H1 (cell line): Measurements from ENCODE around the gene OPCML. TPM values are rescaled to one million over a fixed set of nuclear protein-coding genes. Genes with fewer than 3 reads are reported as not detected.
A peak's percentile ranks its signal among the peaks of the same experiment; 100 is the strongest.

ENCODE experiments used
- CTCF ChIA-PET: fragments of 300-600 bp; sonication (Branson Sonifier 250); formaldehyde crosslinking; loops from one replicate; lab custom pipeline; 2021; ENCODE audit not compliant: partially characterized antibody; lab: Charles Lee
- POLR2A ChIA-PET: fragments of 300-600 bp; sonication (Branson Sonifier 250); formaldehyde crosslinking; loops from one replicate; lab custom pipeline; 2021; ENCODE audit warnings: inconsistent platforms; ENCODE audit not compliant: partially characterized antibody; lab: Charles Lee
- DNase-seq, 2 experiments: peaks; one replicate each; pipeline versions ENCODE4 v3.0.0 to v3.0.0-alpha.2; 2010 to 2022; ENCODE audit warnings: low spot score in 2 of 2, low read depth in 1 of 2, mixed read lengths in 1 of 2
- FAIRE-seq: peaks from 2 replicates; lab custom pipeline; 2011; peaks lifted over from hg19 to GRCh38; lab: Jason Lieb, UNC
- H2AFZ ChIP-seq: 2 replicates; pipeline ENCODE4 v1.8.1; 2012; ENCODE audit warnings: low read length, inconsistent platforms
- H2AK5ac ChIP-seq: 2 replicates; pipeline ENCODE4 v1.6.1; 2013; ENCODE audit warnings: low read depth, low read length
- H2BK120ac ChIP-seq: replicated peaks from 2 replicates; pipeline ENCODE3; 2013; ENCODE audit warnings: low read depth, low read length, inconsistent platforms
- H2BK12ac ChIP-seq: 2 replicates; pipeline ENCODE4 v1.6.1; 2013; ENCODE audit warnings: low read depth, low read length
- H2BK15ac ChIP-seq: 2 replicates; pipeline ENCODE4 v1.6.1; 2013; ENCODE audit warnings: low read length
- H2BK20ac ChIP-seq: 2 replicates; pipeline ENCODE4 v1.6.1; 2013; ENCODE audit warnings: low read length
- H2BK5ac ChIP-seq: 2 replicates; pipeline ENCODE4 v1.6.1; 2013; ENCODE audit warnings: low read depth, low read length
- H3K14ac ChIP-seq: 2 replicates; pipeline ENCODE4 v1.6.1; 2013; ENCODE audit warnings: inconsistent platforms; ENCODE audit not compliant: insufficient read length
- H3K18ac ChIP-seq: 2 replicates; pipeline ENCODE4 v1.6.1; 2013; ENCODE audit warnings: low read length; ENCODE audit errors: extremely low read depth
- H3K23ac ChIP-seq: 2 replicates; pipeline ENCODE4 v1.6.1; 2013; ENCODE audit warnings: inconsistent platforms; ENCODE audit not compliant: insufficient read length
- H3K23me2 ChIP-seq: 2 replicates; pipeline ENCODE4 v1.6.1; 2013; ENCODE audit warnings: low read depth, low read length
- H3K27ac ChIP-seq: 2 replicates; pipeline ENCODE4 v1.6.1; 2011; ENCODE audit warnings: low read depth, low read length, inconsistent platforms
- H3K27me3 ChIP-seq, 4 experiments: replicated peaks in 1 of 4; 1 replicate in 1 of 4; 2 replicates in 3 of 4; pipeline versions ENCODE4 v1.6.1 to v1.8.1; 2011 to 2013; ENCODE audit warnings: low read length in 3 of 4, mild to moderate bottlenecking in 3 of 4, inconsistent platforms in 2 of 4, mixed read lengths in 2 of 4, moderate library complexity in 1 of 4; ENCODE audit not compliant: control insufficient read depth in 3 of 4, insufficient read depth in 3 of 4; ENCODE audit errors: extremely low read depth in 1 of 4
- H3K36me3 ChIP-seq, 4 experiments: 2 replicates each; pipeline versions ENCODE4 v1.6.1 to v1.8.1; 2011 to 2013; ENCODE audit warnings: mild to moderate bottlenecking in 4 of 4, low read length in 3 of 4, moderate library complexity in 2 of 4, control low read depth in 1 of 4, inconsistent platforms in 1 of 4; ENCODE audit not compliant: insufficient read depth in 4 of 4, control insufficient read depth in 2 of 4
- H3K4ac ChIP-seq: replicated peaks from 2 replicates; pipeline ENCODE3; 2013; ENCODE audit warnings: low read length, low read depth, mixed read lengths, inconsistent platforms; ENCODE audit not compliant: insufficient read length
- H3K4me1 ChIP-seq, 4 experiments: replicated peaks in 1 of 4; 1 replicate in 1 of 4; 2 replicates in 3 of 4; pipeline versions ENCODE4 v1.6.1 to v1.8.1; 2011 to 2013; ENCODE audit warnings: low read length in 3 of 4, inconsistent platforms in 2 of 4, mixed read lengths in 1 of 4; ENCODE audit not compliant: insufficient read depth in 4 of 4, control insufficient read depth in 3 of 4
- H3K4me2 ChIP-seq, 2 experiments: 2 replicates each; pipeline versions ENCODE4 v1.6.1 to v1.8.1; 2011 to 2013; ENCODE audit warnings: low read depth in 2 of 2, low read length in 2 of 2, control low read depth in 1 of 2, inconsistent platforms in 1 of 2, mild to moderate bottlenecking in 1 of 2; ENCODE audit not compliant: insufficient read depth in 1 of 2
- H3K4me3 ChIP-seq, 4 experiments: fragments of 200-600, 300-600 bp in 1 of 4; sonication (generic), shearing (Covaris generic), sonication (Bioruptor Twin) in 1 of 4; 2 replicates each; pipeline versions ENCODE4 v1.5.1 to v1.8.1; 2011 to 2016; ENCODE audit warnings: low read length in 4 of 4, low read depth in 3 of 4, control low read depth in 2 of 4, inconsistent platforms in 2 of 4, mild to moderate bottlenecking in 2 of 4, mixed read lengths in 1 of 4, moderate library complexity in 1 of 4; ENCODE audit not compliant: insufficient read depth in 2 of 4; ENCODE audit errors: extremely low read depth in 1 of 4
- H3K56ac ChIP-seq: replicated peaks from 2 replicates; pipeline ENCODE3; 2013; ENCODE audit warnings: low read depth, mild to moderate bottlenecking, mixed read lengths, low read length, inconsistent platforms; ENCODE audit not compliant: insufficient read length
- H3K79me1 ChIP-seq: 2 replicates; pipeline ENCODE4 v1.6.1; 2013; ENCODE audit warnings: low read depth, low read length, control low read depth
- H3K79me2 ChIP-seq, 2 experiments: 2 replicates each; pipeline versions ENCODE4 v1.6.1 to v1.8.1; 2012 to 2013; ENCODE audit warnings: low read length in 2 of 2, mild to moderate bottlenecking in 2 of 2, inconsistent platforms in 1 of 2; ENCODE audit not compliant: insufficient read depth in 2 of 2, control insufficient read depth in 1 of 2
- H3K9ac ChIP-seq, 4 experiments: replicated peaks in 1 of 4; 1 replicate in 1 of 4; 2 replicates in 3 of 4; pipeline versions ENCODE4 v1.6.1 to v1.8.1; 2011 to 2013; ENCODE audit warnings: low read depth in 3 of 4, low read length in 3 of 4, control low read depth in 2 of 4, mild to moderate bottlenecking in 2 of 4, moderate library complexity in 2 of 4, inconsistent platforms in 1 of 4; ENCODE audit errors: extremely low read depth in 1 of 4
- H3K9me3 ChIP-seq, 2 experiments: 2 replicates each; pipeline versions ENCODE4 v1.6.1 to v1.8.1; 2012 to 2013; ENCODE audit warnings: mild to moderate bottlenecking in 2 of 2, moderate library complexity in 2 of 2, control low read depth in 1 of 2, inconsistent platforms in 1 of 2, low read depth in 1 of 2, low read length in 1 of 2, mixed read lengths in 1 of 2; ENCODE audit not compliant: insufficient read depth in 2 of 2
- H4K20me1 ChIP-seq, 2 experiments: replicated peaks in 1 of 2; 2 replicates each; pipeline versions ENCODE3 to v1.8.1; 2011 to 2013; ENCODE audit warnings: inconsistent platforms in 2 of 2, low read length in 2 of 2, mild to moderate bottlenecking in 1 of 2; ENCODE audit not compliant: insufficient read depth in 2 of 2, control insufficient read depth in 1 of 2
- H4K5ac ChIP-seq: 2 replicates; pipeline ENCODE4 v1.6.1; 2013; ENCODE audit warnings: low read length, low read depth, mixed read lengths, inconsistent platforms; ENCODE audit not compliant: insufficient read length
- H4K8ac ChIP-seq: 2 replicates; pipeline ENCODE4 v1.8.0; 2013; ENCODE audit warnings: mild to moderate bottlenecking, moderate library complexity, low read length, inconsistent platforms; ENCODE audit not compliant: insufficient read depth; ENCODE audit errors: extremely low read depth
- H4K91ac ChIP-seq: replicated peaks from 2 replicates; pipeline ENCODE3; 2013; ENCODE audit warnings: low read length, mixed read lengths, inconsistent platforms; ENCODE audit not compliant: insufficient read length
- CBX8 ChIP-seq: fragments of 300-800, 300-1000 bp; sonication (generic); IDR thresholded peaks from 2 replicates; pipeline ENCODE4 v1.7.1; 2016; ENCODE audit warnings: low read depth, low read length, borderline replicate concordance
- CREB1 ChIP-seq: IDR thresholded peaks from 2 replicates; pipeline ENCODE4 v1.6.1; 2012; ENCODE audit warnings: inconsistent platforms
- KDM4A ChIP-seq: IDR thresholded peaks from one replicate; pipeline ENCODE4 v1.7.1; 2012; ENCODE audit warnings: low read depth, mild to moderate bottlenecking, moderate library complexity, low read length, inconsistent platforms; ENCODE audit not compliant: severe bottlenecking
- MAFK ChIP-seq: IDR thresholded peaks from 2 replicates; pipeline ENCODE4 v1.6.1; 2012; ENCODE audit warnings: low read depth, mild to moderate bottlenecking, improper control_type of control experiment, low read length
- NANOG ChIP-seq: IDR thresholded peaks from 2 replicates; pipeline ENCODE4 v1.6.1; 2011; ENCODE audit warnings: low read length, low read depth, mild to moderate bottlenecking, inconsistent platforms; ENCODE audit not compliant: insufficient read depth, poor library complexity, severe bottlenecking
- NRF1 ChIP-seq: IDR thresholded peaks from 2 replicates; pipeline ENCODE4 v1.6.1; 2011; ENCODE audit warnings: mild to moderate bottlenecking, low read depth, low read length, improper control_type of control experiment
- RXRA ChIP-seq: IDR thresholded peaks from 2 replicates; pipeline ENCODE4 v1.6.1; 2011; ENCODE audit warnings: low read depth, mild to moderate bottlenecking, low read length, moderate library complexity; ENCODE audit not compliant: insufficient read depth
- SP1 ChIP-seq: IDR thresholded peaks from 2 replicates; pipeline ENCODE4 v1.6.1; 2011; ENCODE audit warnings: low read depth, low read length
- YY1 ChIP-seq: IDR thresholded peaks from 2 replicates; pipeline ENCODE4 v1.6.1; 2011; ENCODE audit warnings: low read depth, mild to moderate bottlenecking, low read length
- ZNF274 ChIP-seq: IDR thresholded peaks from 2 replicates; pipeline ENCODE4 v1.7.0; 2012; ENCODE audit warnings: low read length, borderline replicate concordance; ENCODE audit errors: extremely low read depth
- WGBS, 2 experiments: shearing (Covaris generic) in 1 of 2; methylation state at CpG; one replicate each; pipeline versions ENCODE4 v1.1.6 to v1.1.7; 2013 to 2015; ENCODE audit warnings: low lambda C conversion rate in 2 of 2, mixed read lengths in 2 of 2, inconsistent platforms in 1 of 2, low coverage in 1 of 2, missing lambda C conversion rate in 1 of 2; ENCODE audit not compliant: insufficient replicate concordance in 2 of 2, insufficient coverage in 1 of 2, insufficient read length in 1 of 2; ENCODE audit errors: extremely low coverage in 1 of 2, missing lambda C conversion rate in 1 of 2; 5-methylcytosine and 5-hydroxymethylcytosine counted together
- polyA plus RNA-seq, 7 experiments: library from polyadenylated mRNA; depleted of rRNA in 3 of 7; stranded (reverse) in 5 of 7; unstranded in 2 of 7; fragments of >200 nt in 5 of 7; fragments of 200-250 nt in 2 of 7; gene quantifications; 1 replicate in 5 of 7; 2 replicates in 1 of 7; 4 replicates in 1 of 7; pipeline versions ENCODE4 v1.2.1 to v1.2.3, GENCODE V29; 2011 to 2013; ENCODE audit warnings: missing spikeins in 2 of 7, mixed read lengths in 2 of 7
- total RNA-seq: library from RNA; stranded (reverse); fragmentation: NEBNext Ultra II Directional; extraction: Animal tissue kit (Norgen Biotek cat#: 25700); gene quantifications from 2 replicates; pipeline ENCODE4 v1.2.1, GENCODE V29; 2021
- TF ChIP-seq, protein P1 (sequence below): IDR thresholded peaks from 2 replicates; pipeline ENCODE4 v1.6.1; 2012; ENCODE audit warnings: inconsistent platforms

Gene OPCML
- total and polyA plus RNA-seq, 2 of the 8 experiments (the other 6 are each of a cell fraction or from before 2014, with no cell fraction given), result 2.3 to 3.1 TPM

DNA sequence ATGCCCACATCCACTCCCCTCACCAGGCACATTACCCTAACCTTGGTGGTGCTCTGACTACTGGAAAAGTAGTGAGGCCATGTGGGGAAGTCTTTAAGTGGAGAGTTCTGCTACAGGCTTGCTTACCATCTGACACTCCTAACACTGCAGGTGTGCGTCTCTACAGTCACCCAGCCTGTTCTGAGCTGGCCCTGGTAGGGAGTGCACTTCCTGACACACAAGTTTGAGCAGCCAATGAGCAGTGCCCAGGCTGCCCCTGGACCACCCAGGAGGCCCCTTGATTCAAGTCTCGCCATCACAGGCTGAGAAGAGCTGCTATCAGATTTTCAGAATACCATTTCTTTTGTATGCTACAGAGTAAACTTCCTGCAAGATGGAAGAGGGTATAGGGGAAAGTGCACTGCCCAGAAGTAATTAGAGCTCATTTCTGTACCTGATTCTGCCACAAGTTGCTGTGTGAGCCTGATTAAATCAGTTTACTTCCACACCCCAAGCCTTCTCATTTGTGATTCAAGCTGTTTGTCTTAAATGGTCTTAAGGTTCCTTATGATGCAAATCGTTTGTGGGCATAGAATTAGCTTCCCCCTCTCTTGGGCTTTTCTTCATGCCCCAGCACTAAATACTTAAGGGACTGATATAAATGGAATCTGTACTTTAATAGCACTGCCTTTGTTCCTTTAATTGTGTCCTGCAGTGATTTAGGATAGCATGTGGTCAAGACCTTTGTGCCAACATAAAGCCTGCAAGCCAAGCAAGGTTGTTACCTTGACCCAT, 22.2 kb downstream of the OPCML start:
- H3K18ac ChIP-seq, result no peak overlapping the region
- ChIA-PET POLR2A (interaction anchor here (0.6 to 1.5 kb wide), 6 partner anchors 10 to 150 kb away, joined by 3 to 4 read pairs (median 4); no protein-coding TSS in a partner anchor), CTCF (interaction anchor here (0.8 to 4.8 kb wide), 5 partner anchors 17 to 321 kb away, joined by 3 to 29 read pairs (median 3); partner anchors contain the start of gene OPCML)
- no peak overlapping the region for H4K5ac ChIP-seq
- no peak overlapping the region for H2AFZ ChIP-seq
- H3K9ac ChIP-seq, result no peak overlapping the region
- no peak overlapping the region for H4K91ac ChIP-seq
- DNase-seq (peak in 1 of 2 experiments; percentile 53), FAIRE-seq (no peak)
- H3K36me3 ChIP-seq, result no peaks in the 10 kb centered on the region
- peaks cover 4 to 28% (median 19%) of the 10 kb centered on the region in 4 experiments for H3K4me1 ChIP-seq
- no peak overlapping the region; the same call in 1 of the 2 replicates for H3K27ac ChIP-seq
- H4K20me1 ChIP-seq, result no peaks in the 10 kb centered on the region
- H3K9me3 ChIP-seq, result no peaks in the 10 kb centered on the region
- H3K79me1 ChIP-seq, result no peaks in the 10 kb centered on the region
- no peak overlapping the region for H3K14ac ChIP-seq
- H2BK120ac ChIP-seq, result no peak overlapping the region
- H2BK12ac ChIP-seq, result peak overlapping the region; percentile 81; the same call in 1 of the 2 replicates
- no peaks in the 10 kb centered on the region; the same call in none of the 2 replicates for H3K23me2 ChIP-seq
- peak overlapping the region in 1 of 4 experiments; percentile 15; a peak in 2 of 8 replicates for H3K4me3 ChIP-seq
- H3K23ac ChIP-seq, result no peak overlapping the region
- H3K79me2 ChIP-seq, result no peaks in the 10 kb centered on the region
- no peak overlapping the region for H4K8ac ChIP-seq
- H3K27me3 ChIP-seq, result peaks cover 0 to 7% (median 2%) of the 10 kb centered on the region in 4 experiments; a peak in 2 of 7 replicates
- H2AK5ac ChIP-seq, result 0 out of 2 replicates have a peak overlapping the region, but pooled peaks have one; percentile 18
- H2BK20ac ChIP-seq, result peak overlapping the region; percentile 44
- H2BK5ac ChIP-seq, result peak overlapping the region; percentile 7; the same call in 1 of the 2 replicates
- H2BK15ac ChIP-seq, result no peak overlapping the region; the same call in 1 of the 2 replicates
- H3K4ac ChIP-seq, result no peak overlapping the region
- H3K4me2 ChIP-seq, result peak overlapping the region; percentile 37 to 46
- no peak overlapping the region for H3K56ac ChIP-seq
- WGBS, 2 experiments, result 35% methylated on average over 3 of the region's 3 CpGs; no CpG with 5 or more reads in 1 of the 2 experiments
- no peak for TF ChIP-seq MAFK
- no peak for TF ChIP-seq ZNF274
- peak; percentile 15 for TF ChIP-seq KDM4A
- peak; percentile 63 for TF ChIP-seq NANOG
- TF ChIP-seq SP1, result peak; percentile 19; the same call in 1 of the 2 replicates
- TF ChIP-seq CBX8, result no peak
- TF ChIP-seq NRF1, result no peak
- TF ChIP-seq, protein P1, sequence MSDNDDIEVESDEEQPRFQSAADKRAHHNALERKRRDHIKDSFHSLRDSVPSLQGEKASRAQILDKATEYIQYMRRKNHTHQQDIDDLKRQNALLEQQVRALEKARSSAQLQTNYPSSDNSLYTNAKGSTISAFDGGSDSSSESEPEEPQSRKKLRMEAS, result 0 out of 2 replicates have a peak, but pooled peaks have one; percentile 13
- TF ChIP-seq YY1, result 0 out of 2 replicates have a peak, but pooled peaks have one; percentile 12
- peak; percentile 43; the same call in 1 of the 2 replicates for TF ChIP-seq CREB1
- no peak for TF ChIP-seq RXRA
